Stromal cell of bone marrow (primary cell): ENCODE results near the gene VSIG8.
"Not testable (repeated sequence)": the region's sequence is repeated elsewhere in the genome, so short reads cannot be mapped to it uniquely, and the experiment has no call there.

Source experiments
- DNase-seq: peaks from one replicate; pipeline ENCODE4 v3.0.0-alpha.2; 2012; ENCODE audit warnings: low read depth

The VSIG8 gene

GRCh38 chr1:159862557-159862956 is at the start of gene VSIG8:
Gene VSIG8 (minus strand): TSS chr1:159862657. CDS start chr1:159862521, 136 bp downstream.
- DNase-seq: no peak

GRCh38 chr1:159911326-159912070 is 49.0 kb upstream of the VSIG8 start:
- DNase-seq: no peak

GRCh38 chr1:159908031-159908940 is 45.8 kb upstream of the VSIG8 start:
- DNase-seq: no peak

GRCh38 chr1:159906960-159907359 is 44.5 kb upstream of the VSIG8 start:
- DNase-seq: no peak

- not testable (repeated sequence) for DNase-seq
These were observed 41.6 kb upstream of the VSIG8 start for GRCh38 chr1:159904036-159904435.

- no peak for DNase-seq
These were observed 40.1 kb upstream of the VSIG8 start for GRCh38 chr1:159902541-159902940.

DNA sequence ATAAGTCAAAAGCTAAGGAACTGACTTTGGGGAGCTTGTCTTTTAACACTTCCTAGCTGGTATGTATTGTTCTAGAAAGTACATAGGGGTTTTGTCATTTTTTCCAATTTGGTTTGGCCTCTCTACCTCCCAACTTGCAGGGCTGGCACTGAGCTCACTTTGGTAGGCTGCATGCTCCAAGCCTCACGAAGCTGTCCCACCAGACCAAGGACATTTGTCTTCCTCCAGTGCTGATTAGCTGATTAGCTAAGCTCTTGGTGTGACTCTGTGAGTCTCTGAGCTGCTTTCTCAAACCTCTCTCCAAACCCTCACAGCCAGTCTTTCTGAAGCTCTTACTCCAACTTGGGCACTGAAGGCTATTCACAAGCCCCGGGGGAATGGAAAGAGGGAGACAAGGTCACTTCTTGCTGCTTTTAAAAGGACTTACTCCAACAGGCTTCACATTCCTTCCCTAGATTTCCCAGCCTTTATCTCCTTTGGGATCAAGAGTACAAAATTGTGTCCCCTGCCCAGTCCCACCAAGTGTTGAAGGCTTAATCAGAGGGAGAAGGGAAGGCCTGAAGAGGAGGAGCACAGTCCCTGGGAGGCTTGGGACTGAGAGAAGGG is 38.4 kb upstream of the VSIG8 start:
- no peak for DNase-seq

- DNase-seq: no peak
These were observed 37.7 kb upstream of the VSIG8 start, which contains the start of gene CFAP45 for GRCh38 chr1:159900086-159900680. Gene CFAP45 (minus strand): TSS chr1:159900165. CDS start chr1:159900098, 67 bp downstream.

- DNase-seq: not testable (repeated sequence)
These were observed 37.2 kb upstream of the VSIG8 start for GRCh38 chr1:159899634-159900033.

GRCh38 chr1:159898527-159898926 is 36.1 kb upstream of the VSIG8 start:
- no peak for DNase-seq

GRCh38 chr1:159897962-159898361 is 35.5 kb upstream of the VSIG8 start:
- no peak for DNase-seq

- DNase-seq: no peak
These were observed 34.1 kb upstream of the VSIG8 start for GRCh38 chr1:159896546-159896930.

GRCh38 chr1:159895836-159896545 is 33.5 kb upstream of the VSIG8 start:
- DNase-seq: no peak

GRCh38 chr1:159895286-159895685 is 32.8 kb upstream of the VSIG8 start:
- DNase-seq: no peak

- DNase-seq: no peak
These were observed 30.5 kb upstream of the VSIG8 start for GRCh38 chr1:159892944-159893343.

GRCh38 chr1:159891275-159892157 is 29.1 kb upstream of the VSIG8 start:
- peak; percentile 76 for DNase-seq

- no peak for DNase-seq
These were observed 27.9 kb upstream of the VSIG8 start for GRCh38 chr1:159890390-159890789.

DNA sequence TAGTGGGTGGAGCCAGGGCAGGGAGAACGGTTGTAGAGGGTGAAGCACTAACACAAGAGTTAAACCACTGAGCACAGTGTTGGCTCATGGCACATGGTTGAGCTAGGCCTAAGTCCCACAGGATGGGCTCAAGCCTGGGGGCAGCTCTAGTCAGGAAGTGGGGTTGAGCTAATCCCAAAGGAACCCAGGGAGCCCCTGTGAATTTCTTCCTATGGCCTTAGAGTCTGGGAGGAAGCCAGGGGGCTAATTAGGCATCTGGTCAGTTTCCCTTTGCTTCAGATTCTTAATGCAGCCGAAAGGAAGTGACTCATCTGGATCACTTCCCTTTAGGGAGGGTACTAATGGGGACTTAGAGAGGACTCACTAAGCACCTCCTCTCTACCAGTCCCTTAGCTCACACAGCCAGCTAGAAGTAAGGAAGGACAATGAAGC is 27.4 kb upstream of the VSIG8 start:
- DNase-seq: peak; percentile 86

- DNase-seq: no peak
These were observed 26.7 kb upstream of the VSIG8 start for GRCh38 chr1:159889202-159889601.

- DNase-seq: no peak
These were observed 21.8 kb upstream of the VSIG8 start for GRCh38 chr1:159884296-159884695.
